Breast epithelium (tissue), 4 donors: ENCODE data around the gene BCAS3. TPM values are rescaled to one million over a fixed set of nuclear protein-coding genes. Genes with fewer than 3 reads are reported as not detected.

Experiments used
- DNase-seq, 2 donors: peaks; one replicate each; pipeline ENCODE4 v3.0.0-alpha.2; 2019; ENCODE audit warnings: low spot score in 2 of 2
- H3K27ac ChIP-seq, 2 donors: fragments of 200-600 bp; sonication (generic) in 1 of 2; one replicate each; pipeline ENCODE4 v1.5.1; 2016 to 2019; ENCODE audit warnings: mild to moderate bottlenecking in 1 of 2
- H3K27me3 ChIP-seq, 2 donors: fragments of 200-600 bp; sonication (generic) in 1 of 2; one replicate each; pipeline versions ENCODE4 v1.5.1 to v1.6.0; 2017 to 2019; ENCODE audit warnings: control low read depth in 1 of 2, mild to moderate bottlenecking in 1 of 2
- H3K36me3 ChIP-seq: fragments of 200-600 bp; one replicate; pipeline ENCODE4 v1.5.1; 2019
- H3K4me1 ChIP-seq, 2 donors: fragments of 200-600 bp; sonication (generic); one replicate each; pipeline ENCODE4 v1.5.1; 2016 to 2019; ENCODE audit warnings: control low read depth in 1 of 2
- H3K4me3 ChIP-seq, 3 donors: fragments of 200-600 bp; sonication (generic); 1 replicate in 2 of 3; 2 replicates in 1 of 3; pipeline ENCODE4 v1.5.1; 2016 to 2019; ENCODE audit warnings: mild to moderate bottlenecking in 3 of 3, moderate library complexity in 2 of 3
- H3K9me3 ChIP-seq, 2 donors: fragments of 200-600 bp; sonication (generic) in 1 of 2; one replicate each; pipeline ENCODE4 v1.5.1; 2016 to 2019; ENCODE audit warnings: control low read depth in 1 of 2
- POLR2A ChIP-seq: fragments of 450-650 bp; IDR thresholded peaks from one replicate; pipeline ENCODE4 v1.6.1; 2016; ENCODE audit warnings: antibody characterized with exemption, mild to moderate bottlenecking, moderate library complexity
- POLR2AphosphoS5 ChIP-seq, 3 donors: sonication (generic); formaldehyde crosslinking; IDR thresholded peaks; one replicate each; pipeline ENCODE4 v1.6.1; 2017; ENCODE audit warnings: antibody characterized with exemption in 3 of 3
- intact Hi-C: fragments of 100-400 bp; cut with DNase I; formaldehyde crosslinking; loops from one replicate; pipeline ENCODE4 v1.15.1; 2023; ENCODE audit warnings: low total_unique reads
- total RNA-seq, 3 donors: library from RNA; depleted of rRNA; stranded (reverse); fragments of >200 nt; gene quantifications; one replicate each; pipeline ENCODE4 v1.1.0, GENCODE V29; 2016
- TF ChIP-seq, protein P1 (sequence below), 3 donors: fragments of 450-650 bp; IDR thresholded peaks; one replicate each; pipeline ENCODE4 v1.5.1; 2016 to 2017; ENCODE audit warnings: antibody characterized with exemption in 3 of 3, mild to moderate bottlenecking in 3 of 3, moderate library complexity in 3 of 3

The BCAS3 gene
- total RNA-seq, 3 donors from 2014 or later, result 30.8 to 47.9 (median 31.2) TPM

DNA sequence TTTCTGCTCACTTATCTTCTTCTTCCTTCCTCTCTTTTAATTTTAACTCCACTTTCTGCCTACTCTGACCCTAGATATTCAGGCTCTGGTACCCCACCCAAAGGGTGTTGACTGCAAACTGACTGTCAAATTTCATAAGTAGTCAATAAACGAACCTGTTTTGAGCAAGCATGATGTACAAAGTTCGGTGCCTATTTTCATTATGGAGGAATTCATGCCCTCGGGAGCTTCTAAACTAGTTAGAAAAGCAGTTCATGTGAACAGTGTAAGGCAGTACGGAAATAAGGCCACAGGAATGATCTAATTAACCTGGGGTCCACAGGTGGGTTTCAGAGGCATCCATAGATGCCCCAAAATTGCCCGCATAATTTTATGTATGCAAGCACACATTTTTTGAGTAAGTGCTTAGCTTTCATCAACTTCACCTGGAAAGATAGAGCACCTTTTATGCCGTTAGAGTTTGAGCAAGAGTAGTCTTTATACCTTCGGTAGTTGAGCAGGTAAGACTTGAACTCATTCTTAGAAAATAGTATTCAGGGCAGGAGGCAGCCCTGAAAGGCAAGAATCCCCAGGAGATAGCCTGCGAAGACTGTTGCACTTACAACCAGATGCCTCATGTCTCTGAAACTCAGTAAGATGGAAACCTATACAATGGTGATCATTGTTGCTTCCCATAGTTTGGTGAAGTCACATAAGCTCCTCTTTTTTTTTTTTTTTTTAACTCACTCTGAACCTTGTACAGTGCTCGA lies 685.4 kb downstream of the BCAS3 start:
- no peak overlapping the region for H3K4me3 ChIP-seq

DNA sequence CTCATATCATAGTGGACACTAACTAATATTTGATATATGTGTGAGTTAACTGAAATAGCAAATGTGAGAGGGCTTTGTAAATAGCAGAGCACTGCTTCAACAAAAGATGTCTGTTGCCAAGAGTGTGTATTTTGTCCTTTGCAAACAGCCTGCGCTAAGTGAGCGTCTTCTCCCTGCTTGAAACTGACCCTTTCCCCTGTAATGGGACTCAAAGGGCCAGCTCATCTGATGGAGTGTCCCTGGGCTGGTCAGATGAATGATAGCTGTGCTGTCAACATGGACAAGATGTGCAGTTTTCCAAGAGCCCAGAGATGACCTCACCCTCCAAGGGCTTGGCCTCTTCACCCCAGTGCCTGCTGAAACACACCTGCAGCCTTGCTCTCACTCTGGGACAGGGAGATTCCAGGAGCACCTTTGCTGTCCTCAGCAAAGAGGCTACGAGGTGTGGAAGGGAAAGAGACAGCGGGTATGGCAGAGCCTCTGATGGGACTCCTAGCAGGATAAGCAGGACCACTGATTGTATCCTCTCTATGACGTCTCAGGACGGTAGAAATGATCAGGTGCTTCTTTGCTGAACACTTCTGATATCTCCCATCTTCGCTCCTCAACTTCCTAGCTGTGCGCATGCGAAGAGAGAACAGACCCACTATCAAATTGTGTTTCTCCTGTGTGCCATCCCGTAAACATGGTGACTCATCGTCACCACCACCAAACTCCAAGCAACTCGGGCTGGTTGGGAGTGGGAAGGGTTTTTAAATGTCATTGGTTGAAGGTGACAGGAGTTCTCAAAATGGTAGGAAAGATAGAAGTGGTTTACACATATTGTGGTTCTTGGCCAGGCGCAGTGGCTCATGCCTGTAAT lies 686.2 kb downstream of the BCAS3 start:
- TF ChIP-seq POLR2AphosphoS5 (IDR thresholded peaks at IDR 0.05) (no peak), POLR2A (no peak)
- TF ChIP-seq, protein P1, sequence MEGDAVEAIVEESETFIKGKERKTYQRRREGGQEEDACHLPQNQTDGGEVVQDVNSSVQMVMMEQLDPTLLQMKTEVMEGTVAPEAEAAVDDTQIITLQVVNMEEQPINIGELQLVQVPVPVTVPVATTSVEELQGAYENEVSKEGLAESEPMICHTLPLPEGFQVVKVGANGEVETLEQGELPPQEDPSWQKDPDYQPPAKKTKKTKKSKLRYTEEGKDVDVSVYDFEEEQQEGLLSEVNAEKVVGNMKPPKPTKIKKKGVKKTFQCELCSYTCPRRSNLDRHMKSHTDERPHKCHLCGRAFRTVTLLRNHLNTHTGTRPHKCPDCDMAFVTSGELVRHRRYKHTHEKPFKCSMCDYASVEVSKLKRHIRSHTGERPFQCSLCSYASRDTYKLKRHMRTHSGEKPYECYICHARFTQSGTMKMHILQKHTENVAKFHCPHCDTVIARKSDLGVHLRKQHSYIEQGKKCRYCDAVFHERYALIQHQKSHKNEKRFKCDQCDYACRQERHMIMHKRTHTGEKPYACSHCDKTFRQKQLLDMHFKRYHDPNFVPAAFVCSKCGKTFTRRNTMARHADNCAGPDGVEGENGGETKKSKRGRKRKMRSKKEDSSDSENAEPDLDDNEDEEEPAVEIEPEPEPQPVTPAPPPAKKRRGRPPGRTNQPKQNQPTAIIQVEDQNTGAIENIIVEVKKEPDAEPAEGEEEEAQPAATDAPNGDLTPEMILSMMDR (IDR thresholded peaks at IDR 0.05), result no peak
- Histone ChIP-seq H3K4me3 (no peak overlapping the region), H3K9me3 (no peaks in the 10 kb centered on the region), H3K4me1 (no peaks in the 10 kb centered on the region), H3K36me3 (no peaks in the 10 kb centered on the region), H3K27me3 (no peaks in the 10 kb centered on the region), H3K27ac (no peak overlapping the region)
- no peak for DNase-seq
- intact Hi-C loops, result no loop called here

More for the DNA sequence above, 685.4 kb downstream of the BCAS3 start:
- TF ChIP-seq POLR2A (no peak), POLR2AphosphoS5 (IDR thresholded peaks at IDR 0.05) (no peak)
- TF ChIP-seq, protein P1 (IDR thresholded peaks at IDR 0.05), result no peak
- no peaks in the 10 kb centered on the region for H3K36me3 ChIP-seq
- H3K27ac ChIP-seq, result no peak overlapping the region
- H3K27me3 ChIP-seq, result no peaks in the 10 kb centered on the region
- no peaks in the 10 kb centered on the region for H3K4me1 ChIP-seq
- DNase-seq, result no peak
- intact Hi-C loops, result no loop called here
- no peaks in the 10 kb centered on the region for H3K9me3 ChIP-seq

DNA sequence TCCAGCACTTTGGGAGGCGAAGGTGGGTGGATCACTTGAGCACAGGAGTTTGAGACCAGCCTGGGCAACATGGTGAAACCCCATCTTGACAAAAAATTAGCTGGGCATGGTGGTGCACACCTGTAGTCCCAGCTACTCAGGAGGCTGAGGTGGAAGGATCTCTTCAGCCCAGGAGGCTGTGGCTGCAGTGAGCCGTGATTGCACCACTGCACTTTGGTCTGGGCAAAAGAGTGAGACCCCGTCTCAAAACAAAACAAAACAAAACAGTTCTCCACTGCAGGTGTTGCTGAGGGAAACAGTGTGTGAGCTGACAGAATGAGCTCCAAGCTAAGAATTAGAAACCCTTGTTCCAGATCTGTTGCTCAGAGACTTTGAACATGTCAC lies 686.8 kb downstream of the BCAS3 start:
- TF ChIP-seq POLR2AphosphoS5 (IDR thresholded peaks at IDR 0.05) (no peak), POLR2A (no peak)
- TF ChIP-seq, protein P1 (IDR thresholded peaks at IDR 0.05), result no peak
- Histone ChIP-seq H3K36me3 (no peaks in the 10 kb centered on the region), H3K27ac (no peak overlapping the region), H3K4me3 (no peak overlapping the region), H3K9me3 (no peaks in the 10 kb centered on the region), H3K27me3 (no peaks in the 10 kb centered on the region), H3K4me1 (no peaks in the 10 kb centered on the region)
- intact Hi-C loops, result no loop called here
- DNase-seq, result no peak

DNA sequence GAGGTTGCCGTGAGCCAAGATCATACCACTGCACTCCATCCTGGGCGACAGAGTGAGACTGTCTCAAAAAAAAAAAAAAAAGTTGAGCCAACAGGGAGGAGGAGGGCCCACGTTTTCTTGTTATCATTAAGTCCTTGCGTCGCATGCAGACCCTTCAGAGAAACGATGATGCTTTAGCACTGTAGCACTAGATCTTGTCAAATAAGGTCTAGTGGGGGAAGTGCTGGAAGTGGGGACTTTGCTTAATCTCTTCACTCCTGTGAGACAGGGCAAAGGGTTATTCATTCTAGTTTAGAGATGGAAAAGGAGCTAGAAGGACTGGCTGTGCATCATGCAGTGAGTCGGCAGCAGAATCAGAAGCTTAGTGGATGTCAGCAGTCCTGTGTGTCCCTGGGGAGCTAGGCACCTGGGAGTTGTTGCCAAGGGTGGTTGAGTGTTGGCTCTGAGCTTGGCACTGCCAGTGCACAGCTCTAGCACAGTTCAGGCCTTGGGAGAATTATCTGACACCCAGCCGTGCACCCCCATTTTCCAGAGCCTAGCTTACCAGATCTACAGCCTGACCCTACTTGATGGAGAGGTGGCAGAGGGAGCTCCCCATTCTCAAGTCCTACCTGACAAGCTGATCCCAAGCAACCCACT lies 688.5 kb downstream of the BCAS3 start:
- intact Hi-C loops, result no loop called here
- no peaks in the 10 kb centered on the region for H3K4me1 ChIP-seq
- H3K9me3 ChIP-seq, result no peaks in the 10 kb centered on the region
- H3K27me3 ChIP-seq, result no peaks in the 10 kb centered on the region
- H3K4me3 ChIP-seq, result no peak overlapping the region
- H3K36me3 ChIP-seq, result no peaks in the 10 kb centered on the region
- no peak for DNase-seq
- no peak overlapping the region for H3K27ac ChIP-seq
- TF ChIP-seq POLR2AphosphoS5 (IDR thresholded peaks at IDR 0.05) (no peak), POLR2A (no peak)
- TF ChIP-seq, protein P1 (IDR thresholded peaks at IDR 0.05), result no peak
